Head of caudate nucleus (tissue), 42 donors: Measurements from ENCODE around the gene UVRAG.
"Not testable (repeated sequence)": the region's sequence is repeated elsewhere in the genome, so short reads cannot be mapped to it uniquely, and the experiment has no call there.

Experiments used
- DNase-seq, 42 donors: peaks; one replicate each; pipeline versions ENCODE4 v3.0.0 to v3.0.0-alpha.2; 2020 to 2021; ENCODE audit warnings: mixed read lengths in 7 of 42
- intact Hi-C: fragments of 100-400 bp; cut with DNase I; formaldehyde crosslinking; loops from one replicate; pipeline ENCODE4 v1.15.0; 2022

Gene UVRAG

GRCh38 chr11:76025068-76025467 is 210.1 kb downstream of the UVRAG start:
- DNase-seq = no peak
- intact Hi-C loops = no loop called here

- no peak for DNase-seq
- intact Hi-C loops = no loop called here
Measured at GRCh38 chr11:76025817-76026216, 210.8 kb downstream of the UVRAG start.

- no peak for DNase-seq
- intact Hi-C loops = no loop called here
Measured at GRCh38 chr11:76026281-76026680, 211.3 kb downstream of the UVRAG start.

- no peak for DNase-seq
- intact Hi-C loops = no loop called here
Measured at GRCh38 chr11:76026862-76027261, 211.9 kb downstream of the UVRAG start.

GRCh38 chr11:76030286-76030685 is 215.3 kb downstream of the UVRAG start:
- no peak for DNase-seq
- intact Hi-C loops = no loop called here

GRCh38 chr11:76030968-76031590 is 216.1 kb downstream of the UVRAG start:
- no peak for DNase-seq
- intact Hi-C loops = no loop called here

GRCh38 chr11:76033699-76034098 is 218.7 kb downstream of the UVRAG start:
- intact Hi-C loops = no loop called here
- DNase-seq = no peak

GRCh38 chr11:76035020-76035419 is 220.0 kb downstream of the UVRAG start:
- intact Hi-C loops = no loop called here

GRCh38 chr11:76038608-76039007 is 223.6 kb downstream of the UVRAG start:
- no peak for DNase-seq
- intact Hi-C loops = no loop called here

More at GRCh38 chr11:76035020-76035419, 220.0 kb downstream of the UVRAG start:
- DNase-seq = no peak

GRCh38 chr11:76041208-76041607 is 226.2 kb downstream of the UVRAG start:
- DNase-seq = no peak
- intact Hi-C loops = no loop called here

GRCh38 chr11:76044750-76045320 is 229.8 kb downstream of the UVRAG start:
- DNase-seq = no peak
- intact Hi-C loops = no loop called here

- intact Hi-C loops = no loop called here
- no peak for DNase-seq
Measured at GRCh38 chr11:76047231-76047630, 232.2 kb downstream of the UVRAG start.

- no peak for DNase-seq
- intact Hi-C loops = no loop called here
Measured at GRCh38 chr11:76047766-76048165, 232.8 kb downstream of the UVRAG start.

GRCh38 chr11:76048763-76049162 is 233.8 kb downstream of the UVRAG start:
- intact Hi-C loops = no loop called here
- DNase-seq = no peak

GRCh38 chr11:76049511-76049910 is 234.5 kb downstream of the UVRAG start:
- no peak for DNase-seq
- intact Hi-C loops = no loop called here

- no peak for DNase-seq
- intact Hi-C loops = no loop called here
Measured at GRCh38 chr11:76051937-76052336, 236.9 kb downstream of the UVRAG start.

GRCh38 chr11:76054330-76054729 is 239.3 kb downstream of the UVRAG start:
- DNase-seq = no peak
- intact Hi-C loops = no loop called here

GRCh38 chr11:76056876-76057275 is 241.9 kb downstream of the UVRAG start:
- DNase-seq = no peak
- intact Hi-C loops = no loop called here

- DNase-seq, intact Hi-C loops: not testable (repeated sequence)
Measured at GRCh38 chr11:76060475-76061036, 245.5 kb downstream of the UVRAG start.

GRCh38 chr11:76062733-76063132 is 247.7 kb downstream of the UVRAG start:
- intact Hi-C loops = no loop called here
- no peak for DNase-seq

- no peak for DNase-seq
Measured at GRCh38 chr11:76064192-76064591, 249.2 kb downstream of the UVRAG start.

More at GRCh38 chr11:76064192-76064591, 249.2 kb downstream of the UVRAG start:
- intact Hi-C loops = no loop called here
